DMS79 treated with DMSO at 0.1 percent for 48 hours (cell line): ENCODE data around the gene SMARCD2.
A peak's percentile ranks its signal among the peaks of the same experiment; 100 is the strongest.
"Not testable (repeated sequence)": the region's sequence is repeated elsewhere in the genome, so short reads cannot be mapped to it uniquely, and the experiment has no call there.

Source experiments
- DNase-seq: peaks from one replicate; lab custom pipeline; 2025; lab: John Stamatoyannopoulos, UW

The SMARCD2 gene

DNA sequence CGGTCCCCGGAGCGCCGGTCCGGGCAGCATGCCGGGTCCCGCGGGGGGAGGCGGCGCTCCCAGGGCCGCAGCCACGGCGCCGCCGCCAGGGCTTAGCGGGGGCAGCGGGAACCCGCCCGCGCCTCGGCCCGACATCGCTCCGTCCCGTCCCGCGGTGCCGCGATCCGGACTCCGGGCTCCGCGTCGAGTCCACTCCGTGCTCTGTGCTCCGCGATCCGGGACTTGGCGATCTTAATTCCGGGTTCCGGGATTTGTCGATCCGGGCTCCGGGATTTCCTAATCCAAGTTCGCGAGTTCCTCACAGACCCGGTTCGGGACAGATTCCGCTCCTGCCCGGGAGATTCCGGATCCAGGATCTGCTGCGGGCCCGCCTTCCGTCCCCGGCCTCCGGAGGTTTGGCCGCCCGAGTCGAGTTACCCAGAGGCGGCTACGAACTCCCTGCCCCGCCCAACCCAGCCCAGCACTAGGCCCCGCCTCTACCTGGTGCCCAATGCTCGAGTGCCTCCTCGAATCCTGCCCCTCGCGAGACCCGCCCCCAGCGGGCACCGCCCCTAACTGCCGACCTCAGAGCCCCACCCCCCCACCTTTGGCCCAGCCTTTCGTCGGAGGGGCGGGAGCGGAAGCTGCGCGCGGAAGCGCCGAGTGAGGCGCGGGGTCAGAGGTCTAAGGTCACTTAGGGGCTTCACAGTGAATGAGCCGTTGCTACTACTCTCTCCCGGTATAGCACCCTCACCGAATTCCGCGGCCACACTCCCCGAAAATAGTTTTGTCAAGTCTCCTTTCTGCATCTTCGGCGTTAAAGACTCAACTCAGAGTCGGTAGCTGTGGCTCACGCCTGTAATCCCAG, at the start of gene SMARCD2:
Gene SMARCD2 (minus strand): TSS at position 146 of the 847 bp plus-strand sequence. CDS start 11 bp downstream, at position 135.
- peak; percentile 94 for DNase-seq

DNA sequence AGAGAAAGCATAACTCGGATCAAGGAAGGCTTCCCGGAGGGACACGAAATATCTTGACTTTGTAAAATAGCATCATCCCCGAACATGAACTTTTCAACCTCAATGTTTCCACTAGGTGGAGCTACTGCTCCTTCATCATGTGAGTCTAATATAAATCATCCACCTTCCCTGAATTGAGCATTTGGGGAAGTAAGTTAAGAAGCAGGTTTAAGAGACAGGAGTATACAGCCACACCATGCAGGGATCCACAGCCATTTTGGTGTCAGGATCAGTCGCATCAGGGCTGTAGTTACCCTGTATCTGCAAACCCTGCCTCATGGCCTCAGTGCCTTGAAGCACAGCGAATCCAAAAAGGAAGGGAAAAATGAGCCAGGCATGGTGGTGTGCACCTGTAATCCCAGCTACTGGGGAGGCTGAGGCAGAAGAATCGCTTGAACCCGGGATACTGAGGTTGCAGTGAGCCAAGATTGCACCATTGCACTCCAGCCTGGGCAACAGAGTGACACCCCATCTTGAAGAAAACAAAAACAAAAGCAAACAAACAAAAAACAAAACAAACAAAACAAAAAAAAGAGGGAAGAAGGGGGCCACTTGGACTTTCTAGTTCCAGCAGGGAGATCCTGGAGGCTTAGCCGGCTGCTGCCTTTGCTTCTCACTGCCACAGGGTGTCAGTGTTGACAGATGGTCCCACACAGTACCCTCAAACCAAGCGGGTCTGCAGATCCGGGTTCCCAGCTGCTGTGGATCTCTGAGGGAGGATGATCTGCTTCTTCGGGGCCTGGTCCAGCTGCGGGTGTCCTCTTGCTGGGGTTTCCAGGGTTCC, 46.8 kb upstream of the SMARCD2 start:
- DNase-seq = not testable (repeated sequence)

DNA sequence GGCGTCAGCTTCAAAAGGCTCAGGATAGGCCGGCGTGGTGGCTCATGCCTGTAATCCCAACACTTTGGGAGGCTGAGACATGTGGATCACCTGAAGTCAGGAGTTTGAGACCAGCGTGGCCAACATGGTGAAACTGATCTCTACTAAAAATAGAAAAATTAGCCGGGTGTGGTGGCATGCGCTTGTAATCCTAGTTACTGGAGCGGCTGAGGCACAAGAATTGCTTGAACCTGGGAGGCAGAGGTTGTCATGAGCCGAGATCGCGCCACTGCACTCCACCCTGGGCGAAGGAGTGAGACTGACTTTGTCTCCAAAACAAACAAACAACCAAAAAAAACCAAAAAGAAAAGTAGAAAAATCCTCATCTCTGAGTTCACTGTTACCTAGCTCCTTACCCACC, 42.6 kb upstream of the SMARCD2 start:
- not testable (repeated sequence) for DNase-seq

DNA sequence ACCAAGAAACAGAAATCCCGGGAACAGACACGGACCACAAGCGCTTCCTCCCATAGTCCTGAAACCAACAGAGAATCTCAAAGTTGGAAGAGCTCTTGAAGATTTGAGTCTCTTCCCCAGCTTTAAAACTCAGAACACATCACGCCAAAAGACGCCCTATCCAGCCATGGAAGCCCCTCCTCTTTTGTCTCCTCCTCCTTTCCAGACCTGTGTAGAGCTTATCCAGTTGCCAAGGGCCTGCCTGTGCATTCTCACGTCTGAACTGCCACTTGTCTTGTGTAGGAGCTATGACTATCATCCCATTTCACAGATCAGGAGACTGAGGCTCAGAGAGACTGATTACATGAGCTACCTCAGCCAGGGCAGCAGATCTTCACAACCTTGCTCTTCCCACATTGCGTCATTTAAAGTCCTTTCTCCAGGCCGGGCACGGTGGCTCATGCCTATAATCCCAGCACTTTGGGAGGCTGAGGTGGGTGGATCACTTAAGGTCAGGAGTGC, 40.2 kb upstream of the SMARCD2 start:
- not testable (repeated sequence) for DNase-seq

DNA sequence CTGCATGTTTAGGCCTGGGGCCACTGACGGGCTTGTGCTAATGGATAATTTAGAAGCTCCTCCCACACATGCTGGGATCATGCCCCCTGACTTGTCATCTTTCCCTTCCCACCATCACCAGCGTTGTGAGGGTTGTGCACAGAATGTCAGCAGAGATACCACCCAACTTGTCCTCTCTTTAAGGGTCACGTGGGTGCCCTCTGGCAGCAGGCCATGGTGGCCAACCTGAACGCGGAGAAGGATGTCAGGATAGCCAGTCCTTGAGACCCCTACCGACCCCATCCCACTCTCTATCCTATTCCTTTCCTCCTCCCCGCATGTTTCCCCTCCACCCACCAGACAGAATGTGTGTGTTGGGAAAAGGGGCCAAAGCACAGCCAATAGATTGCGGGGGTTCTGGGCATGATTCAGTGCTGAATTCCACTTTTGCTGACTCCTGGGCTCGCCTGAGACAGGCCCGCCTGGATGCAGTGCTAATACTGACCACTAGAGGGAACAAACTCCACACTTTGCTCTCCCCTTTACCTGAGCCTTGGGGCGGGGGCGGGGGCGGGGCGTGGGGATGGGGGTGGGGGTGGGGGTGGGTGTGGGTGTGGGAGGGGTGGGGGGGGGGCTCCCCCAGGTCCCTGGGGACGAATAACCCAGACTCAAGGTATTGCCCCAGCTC, 39.6 kb upstream of the SMARCD2 start, which contains the start of gene GH2:
Gene GH2 (minus strand): TSS at position 10 of the 667 bp plus-strand sequence. CDS start 143 bp downstream, outside the sequence.
- no peak for DNase-seq

DNA sequence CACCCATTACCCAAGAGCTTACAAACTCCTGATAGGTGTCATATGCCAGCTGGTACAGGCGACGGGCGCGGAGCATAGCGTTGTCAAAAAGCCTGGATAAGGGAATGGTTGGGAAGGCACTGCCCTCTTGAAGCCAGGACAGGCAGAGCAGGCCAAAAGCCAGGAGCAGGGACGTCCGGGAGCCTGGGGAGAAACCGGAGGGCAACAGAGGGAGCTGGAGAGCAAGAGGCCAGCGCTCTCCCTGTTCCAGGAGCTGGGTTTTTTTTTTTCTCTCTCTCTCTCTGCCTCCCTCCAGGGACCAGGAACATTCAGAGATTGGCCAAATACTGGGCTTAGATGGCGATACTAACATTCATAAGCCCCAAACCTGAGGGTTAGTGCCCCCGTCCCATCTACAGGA, 38.9 kb upstream of the SMARCD2 start:
- DNase-seq = not testable (repeated sequence)

DNA sequence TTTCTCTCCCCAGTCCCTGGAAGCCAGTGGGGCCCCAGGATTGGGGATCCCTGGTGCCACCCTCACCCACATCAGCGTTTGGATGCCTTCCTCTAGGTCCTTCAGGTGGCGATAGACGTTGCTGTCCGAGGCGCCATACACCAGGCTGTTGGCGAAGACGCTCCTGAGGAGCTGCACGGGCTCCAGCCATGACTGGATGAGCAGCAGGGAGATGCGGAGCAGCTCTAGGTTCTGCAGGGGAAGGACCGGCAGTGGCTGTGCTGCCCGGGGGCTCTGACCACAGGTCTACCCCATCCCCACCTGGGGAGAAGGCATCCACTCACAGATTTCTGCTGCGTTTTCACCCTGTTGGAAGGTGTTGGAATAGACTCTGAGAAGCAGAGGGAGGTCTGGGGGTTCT, 38.2 kb upstream of the SMARCD2 start:
- no peak for DNase-seq

DNA sequence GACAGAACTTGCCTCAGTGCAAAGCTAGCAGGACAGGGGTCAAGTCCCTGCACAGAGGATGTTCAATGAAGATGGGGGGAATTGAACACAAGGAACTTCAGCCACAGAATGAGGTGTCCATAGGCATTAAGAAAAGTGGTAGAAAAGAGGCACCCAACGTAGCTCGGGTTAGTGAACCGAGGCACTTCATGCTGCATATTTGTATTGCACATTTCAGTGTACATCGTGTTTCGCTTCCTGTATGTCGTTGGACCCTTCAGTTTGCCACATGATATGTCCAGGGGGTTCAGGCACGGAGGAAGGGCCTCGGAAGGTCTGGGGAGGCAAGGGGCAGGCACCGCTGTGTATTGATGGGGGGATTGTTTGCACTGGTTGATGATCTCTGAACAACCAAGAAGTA, 35.9 kb upstream of the SMARCD2 start:
- DNase-seq = not testable (repeated sequence)

DNA sequence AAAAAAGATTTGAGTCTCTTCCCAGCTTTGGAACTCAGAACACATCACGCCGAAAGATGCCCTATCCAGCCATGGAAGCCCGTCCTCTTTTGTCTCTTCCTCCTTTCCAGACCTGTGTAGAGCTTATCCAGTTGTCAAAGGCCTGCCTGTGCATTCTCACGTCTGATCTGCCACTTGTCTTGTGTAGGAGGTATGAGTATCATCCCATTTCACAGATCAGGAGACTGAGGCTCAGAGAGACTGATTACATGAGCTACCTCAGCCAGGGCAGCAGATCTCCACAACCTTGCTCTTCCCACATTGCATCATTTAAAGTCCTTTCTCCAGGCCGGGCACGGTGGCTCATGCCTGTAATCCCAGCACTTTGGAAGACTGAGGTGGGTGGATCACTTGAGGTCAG, 32.2 kb upstream of the SMARCD2 start:
- DNase-seq = not testable (repeated sequence)

DNA sequence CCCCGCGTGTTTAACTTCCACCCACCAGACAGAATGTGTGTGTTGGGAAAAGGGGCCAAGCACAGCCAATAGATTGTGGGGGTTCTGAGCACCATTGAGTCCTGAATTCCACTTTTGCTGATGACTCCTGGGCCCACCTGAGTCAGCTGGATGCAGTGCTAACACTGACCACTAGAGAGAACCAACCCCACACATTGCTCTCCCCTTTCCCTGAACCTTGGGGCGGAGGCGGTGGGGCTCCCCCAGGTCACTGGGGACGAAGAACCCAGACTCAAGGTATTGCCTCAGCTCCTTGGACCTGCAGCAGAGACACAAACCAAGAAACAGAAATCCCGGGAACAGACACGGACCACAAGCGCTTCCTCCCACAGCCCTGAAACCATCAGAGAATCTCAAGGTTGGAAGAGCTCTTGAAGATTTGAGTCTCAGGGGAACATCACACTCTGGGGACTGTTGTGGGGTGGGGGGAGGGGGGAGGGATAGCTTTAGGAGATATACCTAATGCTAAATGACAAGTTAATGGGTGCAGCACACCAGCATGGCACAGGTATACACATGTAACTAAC, 31.7 kb upstream of the SMARCD2 start:
- DNase-seq = not testable (repeated sequence)

DNA sequence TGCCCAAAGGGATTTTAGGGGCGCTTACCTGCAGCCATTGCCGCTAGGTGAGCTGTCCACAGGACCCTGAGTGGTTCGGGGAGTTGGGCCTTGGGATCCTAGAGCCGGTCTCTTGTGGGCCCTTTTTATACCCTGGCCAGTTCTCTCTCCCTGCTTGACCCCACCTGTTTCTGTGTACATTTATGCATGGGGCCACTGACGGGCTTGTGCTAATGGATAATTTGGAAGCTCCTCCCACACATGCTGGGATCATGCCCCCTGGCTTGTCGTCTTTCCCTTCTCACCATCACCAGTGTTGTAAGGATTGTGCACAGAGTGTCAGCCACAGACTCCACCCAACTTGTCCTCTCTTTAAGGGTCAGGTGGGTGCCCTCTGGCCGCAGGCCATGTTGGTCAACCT, 31.1 kb upstream of the SMARCD2 start, which contains the start of gene CSH2:
Gene CSH2 (minus strand): TSS at position 101 of the 400 bp plus-strand sequence. CDS start 63 bp downstream, at position 38.
- DNase-seq = not testable (repeated sequence)

DNA sequence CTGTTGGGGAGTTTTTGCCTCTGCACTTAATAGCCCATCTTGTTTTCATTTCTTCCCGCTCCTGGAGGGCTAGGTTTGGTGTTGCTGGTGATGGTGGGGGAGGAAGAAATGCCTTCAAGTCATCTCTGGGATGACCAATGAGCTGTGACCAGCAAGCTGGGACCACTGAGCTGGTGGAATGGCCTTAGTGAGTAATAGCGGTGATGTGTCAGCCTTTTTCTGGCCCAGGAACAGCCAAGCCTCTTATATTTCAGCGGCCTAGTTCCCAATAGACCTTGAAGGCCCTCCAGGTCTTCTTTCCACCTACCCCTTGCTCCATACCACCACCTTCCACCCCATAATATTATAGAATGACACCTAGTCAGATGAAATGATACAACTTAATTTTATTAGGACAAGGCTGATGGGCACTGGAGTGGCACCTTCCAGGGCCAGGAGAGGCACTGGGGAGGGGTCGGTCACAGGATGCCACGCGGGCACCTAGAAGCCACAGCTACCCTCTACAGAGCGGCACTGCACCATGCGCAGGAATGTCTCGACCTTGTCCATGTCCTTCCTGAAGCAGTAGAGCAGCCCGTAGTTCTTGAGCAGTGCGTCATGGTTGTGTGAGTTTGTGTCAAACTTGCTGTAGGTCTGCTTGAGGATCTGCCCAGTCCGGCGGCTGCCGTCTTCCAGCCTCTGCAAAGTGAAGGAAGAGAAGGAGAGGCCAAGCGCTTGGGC, 29.3 kb upstream of the SMARCD2 start:
- not testable (repeated sequence) for DNase-seq

DNA sequence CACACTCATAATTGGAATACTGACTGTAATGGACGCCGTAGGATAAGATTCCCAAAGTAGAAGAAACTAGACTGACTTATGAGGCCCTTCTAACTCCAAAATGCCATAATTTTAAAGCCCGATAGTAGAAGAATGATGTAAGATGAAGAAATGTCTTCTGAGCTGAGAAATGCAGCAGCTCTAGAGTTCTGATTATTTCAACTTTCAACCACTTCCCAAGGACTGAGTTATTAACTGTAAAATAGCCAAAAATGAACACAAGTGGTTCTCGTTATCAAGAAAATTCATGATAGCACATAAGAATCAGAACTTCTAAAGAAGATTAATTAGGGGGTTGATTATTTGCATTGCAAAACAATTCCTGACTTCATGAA, 27.8 kb upstream of the SMARCD2 start:
- DNase-seq = not testable (repeated sequence)

DNA sequence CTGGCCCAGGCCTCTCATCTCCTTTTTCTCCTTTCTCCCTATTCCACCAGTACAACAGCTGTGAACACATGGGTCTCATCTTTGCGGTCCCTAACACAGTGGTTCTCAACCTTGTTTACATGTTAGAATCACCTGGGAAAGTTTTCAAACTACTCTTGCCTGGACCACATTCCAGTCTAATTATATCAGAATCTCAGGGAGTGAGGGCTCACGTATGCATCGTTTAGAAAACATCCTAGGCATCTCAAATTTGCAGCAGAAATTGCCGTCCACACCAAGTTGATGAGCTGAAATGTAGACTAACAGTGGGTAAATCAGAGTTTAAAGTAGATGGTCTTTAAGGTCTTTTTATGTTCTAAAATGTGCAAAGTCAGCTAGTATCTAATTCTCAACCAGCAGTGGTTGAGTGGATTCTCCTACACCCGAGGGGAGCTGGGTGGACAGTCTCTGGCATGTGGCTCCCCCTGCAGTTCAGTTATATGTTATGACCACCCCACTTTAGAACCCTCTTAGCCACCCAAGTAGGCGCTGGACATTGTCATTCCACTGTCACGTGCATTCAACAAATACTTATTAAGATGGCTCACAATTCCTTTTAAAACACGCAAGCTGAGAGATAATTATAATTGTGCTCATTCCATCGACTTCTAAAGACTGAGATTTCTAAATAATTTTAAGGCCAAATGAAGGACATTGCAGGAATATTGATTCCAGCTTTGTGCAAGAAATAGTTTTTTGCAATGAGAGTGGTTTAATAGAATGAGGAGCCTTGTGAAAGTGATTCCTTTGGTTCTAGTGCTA, 27.2 kb upstream of the SMARCD2 start:
- not testable (repeated sequence) for DNase-seq

DNA sequence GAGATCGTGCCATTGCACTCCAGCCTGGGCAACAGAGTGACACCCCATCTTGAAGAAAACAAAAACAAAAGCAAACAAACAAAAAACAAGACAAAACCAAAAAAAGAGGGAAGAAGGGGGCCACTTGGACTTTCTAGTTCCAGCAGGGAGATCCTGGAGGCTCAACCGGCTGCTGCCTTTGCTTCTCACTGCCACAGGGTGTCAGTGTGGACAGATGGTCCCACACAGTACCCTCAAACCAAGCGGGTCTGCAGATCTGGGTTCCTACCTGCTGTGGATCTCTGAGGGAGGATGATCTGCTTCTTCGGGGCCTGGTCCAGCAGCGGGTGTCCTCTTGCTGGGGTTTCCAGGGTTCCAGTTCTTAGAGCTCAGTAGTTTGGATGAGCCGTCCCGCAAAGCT, 24.1 kb upstream of the SMARCD2 start:
- DNase-seq = not testable (repeated sequence)

DNA sequence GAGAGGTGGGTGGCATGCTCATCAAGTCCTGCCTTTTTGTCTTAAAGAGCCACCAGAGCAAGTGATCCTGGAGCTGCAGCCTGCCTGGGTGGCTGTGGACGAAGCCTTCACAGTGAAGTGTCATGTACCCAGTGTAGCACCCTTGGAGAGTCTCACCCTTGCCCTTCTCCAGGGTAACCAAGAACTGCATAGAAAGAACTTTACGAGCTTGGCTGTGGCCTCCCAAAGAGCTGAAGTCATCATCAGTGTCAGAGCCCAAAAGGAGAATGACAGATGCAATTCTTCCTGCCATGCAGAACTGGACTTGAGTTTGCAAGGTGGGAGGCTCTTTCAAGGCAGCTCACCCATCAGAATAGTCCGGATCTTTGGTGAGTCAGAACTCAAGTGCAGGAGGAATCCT, 16.8 kb upstream of the SMARCD2 start:
- no peak for DNase-seq

DNA sequence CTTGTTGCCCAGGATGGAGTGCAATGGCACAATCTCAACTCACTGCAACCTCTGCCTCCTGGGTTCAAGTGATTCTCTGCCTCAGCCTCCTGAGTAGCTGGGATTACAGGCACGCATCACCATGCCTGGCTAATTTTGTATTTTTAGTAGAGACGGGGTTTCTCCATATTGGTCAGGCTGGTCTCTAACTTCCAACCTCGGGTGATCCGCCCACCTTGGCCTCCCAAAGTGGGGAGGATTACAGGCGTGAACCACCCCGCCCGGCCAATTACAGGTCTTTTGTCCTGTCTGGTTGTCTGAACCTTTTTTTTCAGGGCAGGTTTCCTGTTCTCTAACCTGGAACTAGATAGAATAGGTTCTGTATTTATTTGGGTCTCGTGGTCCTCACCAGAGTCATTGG, 13.9 kb upstream of the SMARCD2 start:
- DNase-seq = not testable (repeated sequence)

DNA sequence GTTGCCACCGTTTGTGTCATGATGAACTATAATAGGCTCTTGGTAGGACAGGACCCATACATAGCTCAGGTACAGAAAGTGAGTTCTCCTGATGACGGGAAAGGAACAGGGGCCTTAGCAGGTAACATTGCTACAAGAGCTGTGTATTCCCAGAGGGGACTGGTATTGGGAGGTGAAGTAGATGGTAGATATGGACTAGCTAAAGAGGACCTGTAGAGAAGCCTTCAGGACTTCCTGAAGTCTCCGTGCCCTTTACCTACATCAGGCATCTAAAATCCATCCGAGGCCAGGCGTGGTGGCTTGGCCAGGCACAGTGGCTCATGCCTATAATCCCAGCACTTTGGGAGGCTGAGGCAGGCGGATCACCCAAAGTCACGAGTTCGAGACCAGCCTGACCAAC, 12.7 kb upstream of the SMARCD2 start:
- no peak for DNase-seq

DNA sequence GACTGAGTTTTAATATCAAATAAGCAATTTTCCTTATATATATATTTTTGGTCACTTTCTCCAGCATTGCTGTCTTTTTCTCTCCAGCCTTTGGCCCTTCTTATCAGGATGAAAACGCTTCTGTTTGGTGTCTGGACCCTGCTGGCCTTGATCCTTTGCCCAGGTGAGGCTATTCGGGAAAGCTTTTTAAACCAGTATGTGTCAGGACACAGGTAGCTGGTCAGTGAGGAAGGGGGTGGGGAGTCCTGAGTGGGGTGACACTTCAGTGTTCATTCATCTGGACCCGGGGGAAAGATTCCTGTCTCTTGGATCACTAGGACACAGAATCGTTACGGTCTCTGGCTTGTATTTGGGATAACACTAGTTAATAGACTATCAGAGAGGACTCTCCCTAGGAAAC, 12.2 kb upstream of the SMARCD2 start:
- no peak for DNase-seq

DNA sequence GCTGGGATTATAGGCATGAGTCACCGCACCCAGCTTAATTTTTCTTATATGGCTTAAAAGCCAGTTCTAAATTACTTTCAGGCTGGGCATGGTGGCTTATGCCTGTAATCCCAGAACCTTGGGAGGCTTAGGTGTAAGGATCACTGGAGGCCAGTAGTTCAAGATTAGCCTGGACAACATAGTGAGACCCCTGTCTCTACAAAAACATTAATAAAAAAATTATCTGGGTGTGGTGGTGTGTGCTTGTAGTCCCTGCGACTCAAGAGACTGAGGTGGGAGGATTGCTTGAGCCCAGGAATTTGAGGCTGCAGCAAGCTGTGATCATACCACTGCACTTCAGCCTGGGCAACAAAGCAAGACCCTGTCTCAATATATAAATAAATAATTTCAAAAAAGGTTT, 10.8 kb upstream of the SMARCD2 start:
- no peak for DNase-seq
